ENCODE results near the gene ACVR1.
"Not testable (repeated sequence)": the region's sequence is repeated elsewhere in the genome, so short reads cannot be mapped to it uniquely, and the experiment has no call there.

ACVR1 gene

DNA sequence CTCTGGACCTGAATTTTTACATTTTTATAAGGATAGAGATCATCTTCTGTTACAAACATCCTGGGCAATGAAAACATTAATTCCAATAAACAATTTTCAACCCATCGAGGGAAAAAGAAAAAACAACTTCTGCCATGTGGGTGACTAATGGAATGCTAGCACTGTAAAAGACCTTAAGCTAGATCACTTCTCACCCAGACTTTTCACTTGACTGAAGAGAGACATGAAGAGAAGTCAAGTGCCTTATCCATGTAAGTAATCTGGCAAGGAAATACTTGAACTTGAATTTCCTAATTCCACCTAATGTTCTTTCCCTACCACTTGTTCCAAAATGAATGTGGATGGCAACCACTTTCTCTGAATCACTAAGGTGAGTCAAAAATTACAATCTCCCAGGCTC is 149.2 kb downstream of the ACVR1 start:
- DNase-seq (ENCODE audit: extremely low read depth, low read depth), result no peak
- TF ChIP-seq, protein P1, sequence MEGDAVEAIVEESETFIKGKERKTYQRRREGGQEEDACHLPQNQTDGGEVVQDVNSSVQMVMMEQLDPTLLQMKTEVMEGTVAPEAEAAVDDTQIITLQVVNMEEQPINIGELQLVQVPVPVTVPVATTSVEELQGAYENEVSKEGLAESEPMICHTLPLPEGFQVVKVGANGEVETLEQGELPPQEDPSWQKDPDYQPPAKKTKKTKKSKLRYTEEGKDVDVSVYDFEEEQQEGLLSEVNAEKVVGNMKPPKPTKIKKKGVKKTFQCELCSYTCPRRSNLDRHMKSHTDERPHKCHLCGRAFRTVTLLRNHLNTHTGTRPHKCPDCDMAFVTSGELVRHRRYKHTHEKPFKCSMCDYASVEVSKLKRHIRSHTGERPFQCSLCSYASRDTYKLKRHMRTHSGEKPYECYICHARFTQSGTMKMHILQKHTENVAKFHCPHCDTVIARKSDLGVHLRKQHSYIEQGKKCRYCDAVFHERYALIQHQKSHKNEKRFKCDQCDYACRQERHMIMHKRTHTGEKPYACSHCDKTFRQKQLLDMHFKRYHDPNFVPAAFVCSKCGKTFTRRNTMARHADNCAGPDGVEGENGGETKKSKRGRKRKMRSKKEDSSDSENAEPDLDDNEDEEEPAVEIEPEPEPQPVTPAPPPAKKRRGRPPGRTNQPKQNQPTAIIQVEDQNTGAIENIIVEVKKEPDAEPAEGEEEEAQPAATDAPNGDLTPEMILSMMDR (IDR thresholded peaks at IDR 0.05; ENCODE audit: low read depth, low read length), result no peak

DNA sequence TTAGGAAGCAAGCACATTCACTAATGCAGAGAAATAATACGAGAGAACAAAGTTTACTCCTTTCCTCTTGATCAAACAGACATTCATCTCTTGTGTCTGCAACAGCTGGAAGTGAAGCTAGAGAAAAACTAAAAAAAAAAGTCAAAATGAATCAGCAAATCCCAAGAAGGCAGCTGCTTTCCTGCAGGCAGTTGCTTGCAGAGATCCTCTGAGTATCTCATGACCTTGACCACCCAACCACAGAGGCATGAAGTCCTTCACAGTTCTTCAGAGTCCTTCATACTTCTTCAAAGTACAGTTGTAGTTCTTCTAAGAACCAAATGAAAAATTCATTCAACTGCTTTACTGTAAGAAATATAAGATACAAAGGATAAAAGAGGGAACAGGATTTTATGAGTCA is 150.3 kb downstream of the ACVR1 start:
- TF ChIP-seq, protein P1 (IDR thresholded peaks at IDR 0.05; ENCODE audit: low read depth, low read length), result no peak
- DNase-seq (ENCODE audit: extremely low read depth, low read depth), result no peak

DNA sequence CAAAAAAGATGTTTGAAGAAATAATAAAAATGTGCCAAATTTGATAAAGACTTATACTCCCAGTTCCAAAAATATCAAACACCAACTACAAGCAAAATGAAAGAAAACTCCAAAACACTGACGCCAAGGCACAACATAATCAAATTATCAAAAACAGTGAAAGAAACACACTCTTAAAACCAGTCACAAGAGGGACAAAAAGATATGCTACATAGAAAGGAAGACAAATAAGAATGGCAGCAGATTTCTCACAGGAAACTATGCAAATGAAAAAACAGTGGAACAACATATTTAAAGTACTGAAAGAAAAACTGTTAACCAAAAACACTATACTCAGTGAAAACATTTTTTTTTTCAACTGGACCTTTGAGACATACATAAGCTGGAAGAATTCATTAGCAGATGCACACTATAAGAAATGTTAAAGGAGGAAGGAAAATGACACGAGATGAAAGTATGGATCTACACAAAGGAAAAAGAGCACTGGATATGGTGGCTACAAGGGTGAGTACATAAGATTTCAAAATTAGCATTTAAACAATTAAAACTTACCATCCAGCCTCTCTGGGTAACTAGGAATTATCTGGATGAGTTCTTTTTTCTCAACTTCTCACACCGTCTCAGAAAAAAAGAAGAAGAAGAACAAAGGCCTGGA is 153.4 kb downstream of the ACVR1 start:
- TF ChIP-seq, protein P1 (IDR thresholded peaks at IDR 0.05; ENCODE audit: low read depth, low read length), result no peak
- DNase-seq (ENCODE audit: extremely low read depth, low read depth), result no peak

DNA sequence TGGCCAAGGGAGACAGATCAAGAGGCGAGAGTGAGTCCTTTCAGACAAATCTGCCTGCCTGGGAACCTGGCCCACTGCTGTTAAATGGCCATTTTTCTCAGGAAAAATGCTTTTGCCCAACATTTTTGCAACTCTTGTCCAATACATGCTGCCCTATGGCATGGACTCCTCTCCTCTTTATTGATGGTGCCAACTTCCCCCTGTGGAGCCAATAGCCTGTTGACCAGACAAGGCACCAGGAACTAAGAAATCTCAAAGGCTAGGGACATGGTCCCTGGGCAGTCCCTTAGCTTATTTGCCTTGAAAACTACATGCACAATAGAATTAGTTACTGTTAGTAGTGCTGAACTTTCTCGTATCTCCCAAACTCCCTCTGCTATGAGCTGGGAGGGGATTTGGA is 155.6 kb downstream of the ACVR1 start:
- DNase-seq (ENCODE audit: extremely low read depth, low read depth), result no peak
- TF ChIP-seq, protein P1 (IDR thresholded peaks at IDR 0.05; ENCODE audit: low read depth, low read length), result no peak

DNA sequence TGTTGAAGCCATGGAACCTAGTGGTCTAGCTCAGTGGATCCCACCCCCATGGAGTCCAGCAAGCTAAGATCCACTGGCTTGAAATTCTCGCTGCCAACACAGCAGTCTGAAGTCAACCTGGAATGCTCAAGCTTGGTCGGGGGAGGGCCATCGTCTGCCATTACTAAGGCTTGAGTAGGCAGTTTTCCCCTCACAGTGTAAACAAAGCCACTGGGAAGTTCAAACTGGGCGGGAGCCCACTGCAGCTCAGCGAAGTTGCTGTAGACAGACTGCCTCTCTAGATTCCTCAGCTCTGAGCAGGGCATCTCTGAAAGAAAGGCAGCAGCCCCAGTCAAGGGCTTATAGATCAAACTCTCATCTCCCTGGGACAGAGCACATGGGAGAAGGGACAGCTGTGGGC is 171.5 kb downstream of the ACVR1 start:
- DNase-seq (ENCODE audit: extremely low read depth, low read depth), result not testable (repeated sequence)

DNA sequence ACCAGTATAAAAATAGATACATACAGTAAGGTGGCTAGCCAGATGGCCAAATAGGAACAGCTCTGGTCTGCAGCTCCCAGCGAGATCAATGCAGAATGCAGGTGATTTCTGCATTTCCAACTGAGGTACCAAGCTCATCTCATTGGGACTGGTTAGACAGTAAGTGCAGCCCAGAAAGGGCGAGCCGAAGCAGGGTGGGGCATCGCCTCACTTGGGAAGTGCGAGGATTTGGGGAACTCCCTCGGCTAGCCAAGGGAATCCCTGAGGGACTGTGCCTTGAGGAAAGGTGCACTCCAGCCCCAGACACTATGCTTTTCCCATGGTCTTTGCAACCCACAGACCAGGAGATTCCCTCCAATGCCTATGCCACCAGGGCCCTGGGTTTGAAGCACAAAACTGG is 172.0 kb downstream of the ACVR1 start:
- not testable (repeated sequence) for DNase-seq (ENCODE audit: extremely low read depth, low read depth)

DNA sequence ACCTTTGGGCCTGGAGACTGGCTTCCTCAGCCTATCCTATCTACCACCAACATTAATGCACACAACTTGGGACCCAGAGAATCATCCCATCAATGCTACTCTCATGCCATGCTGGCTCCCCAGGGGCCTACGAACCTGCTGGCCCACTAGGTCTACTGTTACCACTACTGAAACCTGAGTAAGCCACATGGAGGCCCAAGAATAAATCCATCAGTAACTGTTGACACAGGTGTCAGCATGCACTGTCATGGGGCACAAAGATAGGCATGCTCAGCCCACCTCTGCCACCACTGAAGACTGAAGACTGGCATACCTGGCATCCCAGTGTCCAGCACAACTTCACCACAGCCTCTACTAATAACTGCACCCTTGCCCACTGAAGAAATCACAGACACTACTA is 176.3 kb downstream of the ACVR1 start:
- TF ChIP-seq, protein P1 (IDR thresholded peaks at IDR 0.05; ENCODE audit: low read depth, low read length), result no peak
- DNase-seq (ENCODE audit: extremely low read depth, low read depth), result no peak

DNA sequence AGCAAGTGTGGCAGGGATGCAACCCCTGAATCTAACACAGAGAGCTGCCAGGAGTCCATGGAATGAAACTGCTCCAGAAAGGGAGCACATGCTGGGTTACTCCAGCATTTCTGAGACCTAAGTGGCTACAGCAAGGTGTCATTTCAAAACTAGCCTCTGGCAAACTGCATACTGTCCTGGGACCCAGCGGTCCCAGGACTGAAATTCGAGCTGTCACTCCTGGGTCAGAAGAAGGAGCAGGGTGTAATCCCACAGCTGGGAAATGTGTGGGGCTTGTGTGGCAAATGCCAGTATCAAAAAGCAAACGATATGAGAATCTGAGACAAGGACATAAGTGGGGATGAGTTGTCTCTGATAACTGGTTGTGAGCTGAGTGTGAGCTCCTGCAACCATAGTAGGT is 177.1 kb downstream of the ACVR1 start:
- TF ChIP-seq, protein P1 (IDR thresholded peaks at IDR 0.05; ENCODE audit: low read depth, low read length), result no peak
- no peak for DNase-seq (ENCODE audit: extremely low read depth, low read depth)
